ENCODE data around the gene TMEM178B. TPM values are rescaled to one million over a fixed set of nuclear protein-coding genes. Genes with fewer than 3 reads are reported as not detected.

Gene TMEM178B
- total RNA-seq, 1 experiment from 2014 or later: 0.39 TPM

GRCh38 chr7:141454338-141454737 lies 380.5 kb downstream of the TMEM178B start:
- in situ Hi-C loops (cut with HindIII; ENCODE audit: low pct_unique_long_range_greater_than_20kb, low sequenced_read_pairs): no loop called here
- intact Hi-C loops (cut with micrococcal nuclease; ENCODE audit: unreplicated experiment): no loop called here
- ChIA-PET CTCF (no interaction called here), POLR2A (no interaction called here)
- Histone ChIP-seq H3K27me3 (ENCODE audit: control insufficient read depth, insufficient read depth, low read length) (peaks cover 3% of the 10 kb centered on the region), H3K9me3 (ENCODE audit: control insufficient read depth, insufficient read depth, low read depth, low read length) (no peaks in the 10 kb centered on the region), H3K4me3 (ENCODE audit: low read depth in 2 of 2, low read length in 2 of 2) (no peak overlapping the region), H3K36me3 (ENCODE audit: control insufficient read depth, insufficient read depth, low read length) (no peaks in the 10 kb centered on the region), H3K4me1 (ENCODE audit: control insufficient read depth, insufficient read depth, low read length) (no peaks in the 10 kb centered on the region), H3K27ac (ENCODE audit: low read length) (no peak overlapping the region)
- BruUV-seq (replicated peaks): no TSS peak
- ATAC-seq (no peak), DNase-seq (ENCODE audit: low read depth, low spot score) (no peak)
- no peak for TF ChIP-seq SIN3A (IDR thresholded peaks at IDR 0.05; ENCODE audit: borderline replicate concordance, insufficient read depth, low read depth, low read length)
- TF ChIP-seq TCF7L2 (IDR thresholded peaks at IDR 0.05; ENCODE audit: low read depth, low read length): no peak
- TF ChIP-seq POLR2AphosphoS5 (IDR thresholded peaks at IDR 0.05; ENCODE audit: low read depth, low read length): no peak
- TF ChIP-seq, protein P1, sequence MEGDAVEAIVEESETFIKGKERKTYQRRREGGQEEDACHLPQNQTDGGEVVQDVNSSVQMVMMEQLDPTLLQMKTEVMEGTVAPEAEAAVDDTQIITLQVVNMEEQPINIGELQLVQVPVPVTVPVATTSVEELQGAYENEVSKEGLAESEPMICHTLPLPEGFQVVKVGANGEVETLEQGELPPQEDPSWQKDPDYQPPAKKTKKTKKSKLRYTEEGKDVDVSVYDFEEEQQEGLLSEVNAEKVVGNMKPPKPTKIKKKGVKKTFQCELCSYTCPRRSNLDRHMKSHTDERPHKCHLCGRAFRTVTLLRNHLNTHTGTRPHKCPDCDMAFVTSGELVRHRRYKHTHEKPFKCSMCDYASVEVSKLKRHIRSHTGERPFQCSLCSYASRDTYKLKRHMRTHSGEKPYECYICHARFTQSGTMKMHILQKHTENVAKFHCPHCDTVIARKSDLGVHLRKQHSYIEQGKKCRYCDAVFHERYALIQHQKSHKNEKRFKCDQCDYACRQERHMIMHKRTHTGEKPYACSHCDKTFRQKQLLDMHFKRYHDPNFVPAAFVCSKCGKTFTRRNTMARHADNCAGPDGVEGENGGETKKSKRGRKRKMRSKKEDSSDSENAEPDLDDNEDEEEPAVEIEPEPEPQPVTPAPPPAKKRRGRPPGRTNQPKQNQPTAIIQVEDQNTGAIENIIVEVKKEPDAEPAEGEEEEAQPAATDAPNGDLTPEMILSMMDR (IDR thresholded peaks at IDR 0.05): no peak
- TF ChIP-seq, protein P2, sequence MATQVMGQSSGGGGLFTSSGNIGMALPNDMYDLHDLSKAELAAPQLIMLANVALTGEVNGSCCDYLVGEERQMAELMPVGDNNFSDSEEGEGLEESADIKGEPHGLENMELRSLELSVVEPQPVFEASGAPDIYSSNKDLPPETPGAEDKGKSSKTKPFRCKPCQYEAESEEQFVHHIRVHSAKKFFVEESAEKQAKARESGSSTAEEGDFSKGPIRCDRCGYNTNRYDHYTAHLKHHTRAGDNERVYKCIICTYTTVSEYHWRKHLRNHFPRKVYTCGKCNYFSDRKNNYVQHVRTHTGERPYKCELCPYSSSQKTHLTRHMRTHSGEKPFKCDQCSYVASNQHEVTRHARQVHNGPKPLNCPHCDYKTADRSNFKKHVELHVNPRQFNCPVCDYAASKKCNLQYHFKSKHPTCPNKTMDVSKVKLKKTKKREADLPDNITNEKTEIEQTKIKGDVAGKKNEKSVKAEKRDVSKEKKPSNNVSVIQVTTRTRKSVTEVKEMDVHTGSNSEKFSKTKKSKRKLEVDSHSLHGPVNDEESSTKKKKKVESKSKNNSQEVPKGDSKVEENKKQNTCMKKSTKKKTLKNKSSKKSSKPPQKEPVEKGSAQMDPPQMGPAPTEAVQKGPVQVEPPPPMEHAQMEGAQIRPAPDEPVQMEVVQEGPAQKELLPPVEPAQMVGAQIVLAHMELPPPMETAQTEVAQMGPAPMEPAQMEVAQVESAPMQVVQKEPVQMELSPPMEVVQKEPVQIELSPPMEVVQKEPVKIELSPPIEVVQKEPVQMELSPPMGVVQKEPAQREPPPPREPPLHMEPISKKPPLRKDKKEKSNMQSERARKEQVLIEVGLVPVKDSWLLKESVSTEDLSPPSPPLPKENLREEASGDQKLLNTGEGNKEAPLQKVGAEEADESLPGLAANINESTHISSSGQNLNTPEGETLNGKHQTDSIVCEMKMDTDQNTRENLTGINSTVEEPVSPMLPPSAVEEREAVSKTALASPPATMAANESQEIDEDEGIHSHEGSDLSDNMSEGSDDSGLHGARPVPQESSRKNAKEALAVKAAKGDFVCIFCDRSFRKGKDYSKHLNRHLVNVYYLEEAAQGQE (IDR thresholded peaks at IDR 0.05; ENCODE audit: insufficient read depth in 1 of 2, low read depth in 2 of 2, low read length in 1 of 2): no peak

DNA sequence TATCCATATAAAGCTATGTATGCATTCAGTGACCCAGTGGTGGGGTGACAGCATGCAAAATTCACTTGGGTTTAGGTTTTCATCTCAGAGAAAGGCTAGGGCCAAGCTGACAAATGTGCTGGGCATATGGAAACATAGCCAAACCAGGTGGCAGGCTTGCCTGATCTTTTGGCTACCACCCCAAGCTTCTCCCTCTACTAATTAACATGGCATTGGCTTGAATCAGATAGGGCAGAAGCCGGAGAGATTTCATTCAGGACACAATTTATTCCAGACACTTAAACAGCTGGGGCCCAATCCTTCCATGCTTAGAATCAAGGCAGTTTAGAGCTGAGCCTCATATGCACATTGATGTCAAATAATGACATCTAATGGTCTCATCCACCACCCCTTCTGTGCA lies 381.9 kb downstream of the TMEM178B start:
- Histone ChIP-seq H3K27me3 (ENCODE audit: control insufficient read depth, insufficient read depth, low read length) (no peaks in the 10 kb centered on the region; the same call in none of the 2 replicates), H3K4me3 (ENCODE audit: low read depth in 2 of 2, low read length in 2 of 2) (no peak overlapping the region), H3K36me3 (ENCODE audit: control insufficient read depth, insufficient read depth, low read length) (no peaks in the 10 kb centered on the region), H3K9me3 (ENCODE audit: control insufficient read depth, insufficient read depth, low read depth, low read length) (no peaks in the 10 kb centered on the region), H3K27ac (ENCODE audit: low read length) (no peak overlapping the region), H3K4me1 (ENCODE audit: control insufficient read depth, insufficient read depth, low read length) (no peaks in the 10 kb centered on the region)
- in situ Hi-C loops (cut with HindIII; ENCODE audit: low pct_unique_long_range_greater_than_20kb, low sequenced_read_pairs) (no loop called here), intact Hi-C loops (cut with micrococcal nuclease; ENCODE audit: unreplicated experiment) (no loop called here)
- ChIA-PET POLR2A (no interaction called here), CTCF (no interaction called here)
- no TSS peak for BruUV-seq (replicated peaks)
- DNase-seq (ENCODE audit: low read depth, low spot score): no peak
- ATAC-seq: no peak
- TF ChIP-seq TCF7L2 (IDR thresholded peaks at IDR 0.05; ENCODE audit: low read depth, low read length) (no peak), SIN3A (IDR thresholded peaks at IDR 0.05; ENCODE audit: borderline replicate concordance, insufficient read depth, low read depth, low read length) (no peak), POLR2AphosphoS5 (IDR thresholded peaks at IDR 0.05; ENCODE audit: low read depth, low read length) (no peak)
- TF ChIP-seq, protein P2 (IDR thresholded peaks at IDR 0.05; ENCODE audit: insufficient read depth in 1 of 2, low read depth in 2 of 2, low read length in 1 of 2): no peak
- TF ChIP-seq, protein P1 (IDR thresholded peaks at IDR 0.05): no peak

Measured in Panc1 (cell line).